ENCODE results near the gene CIZ1.

DNA sequence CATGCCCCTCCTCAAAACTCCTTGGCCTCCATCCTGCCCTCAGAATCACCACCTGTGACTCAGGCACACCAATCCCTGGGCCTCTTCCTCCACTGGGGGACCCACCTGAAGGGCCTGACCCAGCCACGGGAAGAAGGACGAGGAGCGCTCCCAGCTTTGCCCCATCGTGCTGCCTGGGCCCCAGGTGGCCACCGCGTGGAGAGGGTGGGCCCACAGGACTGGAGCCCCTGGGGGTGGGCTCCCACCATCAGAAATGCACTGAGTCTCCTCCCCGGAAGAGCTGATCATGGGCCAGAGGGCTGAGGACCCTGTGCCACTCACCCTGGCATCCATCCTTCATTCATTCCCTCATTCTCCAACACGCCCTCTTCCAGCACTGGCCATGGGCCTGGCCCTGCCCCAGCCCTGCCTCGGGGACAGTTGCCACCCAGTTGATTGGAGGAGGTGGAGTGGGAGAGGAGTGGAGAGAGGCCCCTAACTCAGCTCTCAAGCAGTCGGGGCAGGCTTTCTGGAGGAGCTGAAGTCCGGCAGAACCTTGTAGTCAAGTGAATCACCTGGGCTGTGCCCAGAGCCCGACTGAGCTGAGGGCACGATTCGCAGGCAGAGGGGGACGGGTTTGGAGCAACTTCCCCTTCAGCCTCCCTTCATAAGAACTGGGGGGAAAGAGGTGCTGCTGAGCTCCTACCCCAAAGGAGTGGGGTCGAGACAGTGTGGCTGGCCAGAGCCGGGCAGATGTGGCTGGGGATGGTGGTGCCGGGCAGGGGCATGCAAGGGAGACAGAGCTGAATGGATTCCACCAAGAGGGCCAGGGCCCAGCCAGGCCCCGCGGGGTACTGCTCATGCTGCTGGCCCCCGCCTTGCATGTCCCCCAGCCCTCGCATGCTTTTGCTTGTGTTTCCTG, 41.4 kb upstream of the CIZ1 start:
- TF ChIP-seq NRF1 (IDR thresholded peaks at IDR 0.05; ENCODE audit: low read depth, low read length) (no peak), POLR2AphosphoS5 (IDR thresholded peaks at IDR 0.05; ENCODE audit: low read depth, low read length) (no peak), GABPA (IDR thresholded peaks at IDR 0.05; ENCODE audit: low read depth) (no peak), ELF1 (IDR thresholded peaks at IDR 0.05) (no peak), EP300 (IDR thresholded peaks at IDR 0.05; ENCODE audit: borderline replicate concordance in 1 of 2, low read depth in 1 of 2, low read length in 1 of 2) (no peak), RFX5 (IDR thresholded peaks at IDR 0.05; ENCODE audit: low read length) (no peak)
- TF ChIP-seq, protein P1, sequence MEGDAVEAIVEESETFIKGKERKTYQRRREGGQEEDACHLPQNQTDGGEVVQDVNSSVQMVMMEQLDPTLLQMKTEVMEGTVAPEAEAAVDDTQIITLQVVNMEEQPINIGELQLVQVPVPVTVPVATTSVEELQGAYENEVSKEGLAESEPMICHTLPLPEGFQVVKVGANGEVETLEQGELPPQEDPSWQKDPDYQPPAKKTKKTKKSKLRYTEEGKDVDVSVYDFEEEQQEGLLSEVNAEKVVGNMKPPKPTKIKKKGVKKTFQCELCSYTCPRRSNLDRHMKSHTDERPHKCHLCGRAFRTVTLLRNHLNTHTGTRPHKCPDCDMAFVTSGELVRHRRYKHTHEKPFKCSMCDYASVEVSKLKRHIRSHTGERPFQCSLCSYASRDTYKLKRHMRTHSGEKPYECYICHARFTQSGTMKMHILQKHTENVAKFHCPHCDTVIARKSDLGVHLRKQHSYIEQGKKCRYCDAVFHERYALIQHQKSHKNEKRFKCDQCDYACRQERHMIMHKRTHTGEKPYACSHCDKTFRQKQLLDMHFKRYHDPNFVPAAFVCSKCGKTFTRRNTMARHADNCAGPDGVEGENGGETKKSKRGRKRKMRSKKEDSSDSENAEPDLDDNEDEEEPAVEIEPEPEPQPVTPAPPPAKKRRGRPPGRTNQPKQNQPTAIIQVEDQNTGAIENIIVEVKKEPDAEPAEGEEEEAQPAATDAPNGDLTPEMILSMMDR (IDR thresholded peaks at IDR 0.05): no peak
- TF ChIP-seq, protein P2, sequence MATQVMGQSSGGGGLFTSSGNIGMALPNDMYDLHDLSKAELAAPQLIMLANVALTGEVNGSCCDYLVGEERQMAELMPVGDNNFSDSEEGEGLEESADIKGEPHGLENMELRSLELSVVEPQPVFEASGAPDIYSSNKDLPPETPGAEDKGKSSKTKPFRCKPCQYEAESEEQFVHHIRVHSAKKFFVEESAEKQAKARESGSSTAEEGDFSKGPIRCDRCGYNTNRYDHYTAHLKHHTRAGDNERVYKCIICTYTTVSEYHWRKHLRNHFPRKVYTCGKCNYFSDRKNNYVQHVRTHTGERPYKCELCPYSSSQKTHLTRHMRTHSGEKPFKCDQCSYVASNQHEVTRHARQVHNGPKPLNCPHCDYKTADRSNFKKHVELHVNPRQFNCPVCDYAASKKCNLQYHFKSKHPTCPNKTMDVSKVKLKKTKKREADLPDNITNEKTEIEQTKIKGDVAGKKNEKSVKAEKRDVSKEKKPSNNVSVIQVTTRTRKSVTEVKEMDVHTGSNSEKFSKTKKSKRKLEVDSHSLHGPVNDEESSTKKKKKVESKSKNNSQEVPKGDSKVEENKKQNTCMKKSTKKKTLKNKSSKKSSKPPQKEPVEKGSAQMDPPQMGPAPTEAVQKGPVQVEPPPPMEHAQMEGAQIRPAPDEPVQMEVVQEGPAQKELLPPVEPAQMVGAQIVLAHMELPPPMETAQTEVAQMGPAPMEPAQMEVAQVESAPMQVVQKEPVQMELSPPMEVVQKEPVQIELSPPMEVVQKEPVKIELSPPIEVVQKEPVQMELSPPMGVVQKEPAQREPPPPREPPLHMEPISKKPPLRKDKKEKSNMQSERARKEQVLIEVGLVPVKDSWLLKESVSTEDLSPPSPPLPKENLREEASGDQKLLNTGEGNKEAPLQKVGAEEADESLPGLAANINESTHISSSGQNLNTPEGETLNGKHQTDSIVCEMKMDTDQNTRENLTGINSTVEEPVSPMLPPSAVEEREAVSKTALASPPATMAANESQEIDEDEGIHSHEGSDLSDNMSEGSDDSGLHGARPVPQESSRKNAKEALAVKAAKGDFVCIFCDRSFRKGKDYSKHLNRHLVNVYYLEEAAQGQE (IDR thresholded peaks at IDR 0.05; ENCODE audit: low read depth, low read length): no peak

All from SK-N-SH (cell line).